ENCODE results near the gene BLOC1S1. TPM values are rescaled to one million over a fixed set of nuclear protein-coding genes. Genes with fewer than 3 reads are reported as not detected.

The BLOC1S1 gene
- total and polyA plus RNA-seq, 10 of the 15 experiments (the other 5 are each of a cell fraction or from before 2014, with no cell fraction given) = 126 to 285 (median 166) TPM

DNA sequence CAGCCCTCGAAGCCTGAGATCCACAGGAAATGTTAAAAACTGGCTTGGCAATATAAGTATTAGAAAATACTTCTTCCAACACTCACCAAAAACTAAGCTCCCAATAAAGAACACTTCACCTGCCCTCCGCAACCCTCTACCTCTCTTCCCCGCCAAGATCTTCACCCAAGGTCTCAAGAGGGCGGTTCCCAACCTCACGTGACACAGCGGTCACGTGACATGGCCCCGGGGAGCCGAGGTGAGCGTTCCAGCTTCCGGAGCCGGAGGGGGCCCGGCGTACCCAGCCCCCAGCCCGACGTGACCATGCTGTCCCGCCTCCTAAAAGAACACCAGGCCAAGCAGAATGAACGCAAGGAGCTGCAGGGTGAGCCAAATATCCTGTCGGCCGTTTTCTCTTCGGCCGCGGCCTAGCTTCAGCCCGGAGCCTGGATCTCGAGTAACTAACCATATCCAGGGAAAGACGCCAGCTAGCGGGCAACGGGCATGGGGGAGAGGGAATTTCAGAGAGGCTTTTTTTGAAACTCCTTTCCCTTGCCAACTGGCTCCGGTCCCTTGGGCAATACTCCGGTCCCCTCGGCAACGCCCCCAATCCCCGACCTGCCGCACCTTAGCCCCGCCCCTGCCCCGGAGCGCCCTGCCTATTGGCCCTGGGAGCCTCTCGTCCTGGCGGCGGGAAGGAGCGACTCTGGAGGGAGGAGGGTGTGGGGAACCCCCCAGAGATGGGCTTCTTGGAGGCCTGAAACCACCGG lies at the start of gene BLOC1S1 (continued):
- TF ChIP-seq IRF5 (IDR thresholded peaks at IDR 0.05; ENCODE audit: borderline replicate concordance) (no peak), HCFC1 (IDR thresholded peaks at IDR 0.05; ENCODE audit: low read length) (peak; percentile 75), NRF1 (conservative IDR thresholded peaks at IDR 0.05; ENCODE audit: low read depth, low read length) (no peak), HDAC2 (IDR thresholded peaks at IDR 0.05) (no peak), USF2 (IDR thresholded peaks at IDR 0.05; ENCODE audit: borderline replicate concordance, low read depth, low read length) (peak; percentile 99), YY1 (IDR thresholded peaks at IDR 0.05; ENCODE audit: low read depth, low read length) (peak; percentile 85), ELK1 (IDR thresholded peaks at IDR 0.05; ENCODE audit: low read depth, low read length) (peak; percentile 74; the same call in 1 of the 2 replicates), ASH2L (IDR thresholded peaks at IDR 0.05; ENCODE audit: borderline replicate concordance, low read depth) (peak; percentile 35; the same call in 1 of the 2 replicates), RFX5 (IDR thresholded peaks at IDR 0.05; ENCODE audit: low read depth, low read length) (no peak), ZNF384 (IDR thresholded peaks at IDR 0.05; ENCODE audit: borderline replicate concordance, low read depth, low read length) (no peak), TARDBP (IDR thresholded peaks at IDR 0.05; ENCODE audit: borderline replicate concordance) (peak; percentile 74), BHLHE40 (IDR thresholded peaks at IDR 0.05; ENCODE audit: borderline replicate concordance in 1 of 2, low read depth in 2 of 2, low read length in 1 of 2) (peak; percentile 93 to 99), ESRRA (IDR thresholded peaks at IDR 0.05; ENCODE audit: low read length) (no peak), HDGF (IDR thresholded peaks at IDR 0.05) (no peak), BCL11A (IDR thresholded peaks at IDR 0.05; ENCODE audit: low read depth, low read length) (no peak), MTA3 (IDR thresholded peaks at IDR 0.05; ENCODE audit: borderline replicate concordance, low read length) (no peak)
- TF ChIP-seq, protein P1, sequence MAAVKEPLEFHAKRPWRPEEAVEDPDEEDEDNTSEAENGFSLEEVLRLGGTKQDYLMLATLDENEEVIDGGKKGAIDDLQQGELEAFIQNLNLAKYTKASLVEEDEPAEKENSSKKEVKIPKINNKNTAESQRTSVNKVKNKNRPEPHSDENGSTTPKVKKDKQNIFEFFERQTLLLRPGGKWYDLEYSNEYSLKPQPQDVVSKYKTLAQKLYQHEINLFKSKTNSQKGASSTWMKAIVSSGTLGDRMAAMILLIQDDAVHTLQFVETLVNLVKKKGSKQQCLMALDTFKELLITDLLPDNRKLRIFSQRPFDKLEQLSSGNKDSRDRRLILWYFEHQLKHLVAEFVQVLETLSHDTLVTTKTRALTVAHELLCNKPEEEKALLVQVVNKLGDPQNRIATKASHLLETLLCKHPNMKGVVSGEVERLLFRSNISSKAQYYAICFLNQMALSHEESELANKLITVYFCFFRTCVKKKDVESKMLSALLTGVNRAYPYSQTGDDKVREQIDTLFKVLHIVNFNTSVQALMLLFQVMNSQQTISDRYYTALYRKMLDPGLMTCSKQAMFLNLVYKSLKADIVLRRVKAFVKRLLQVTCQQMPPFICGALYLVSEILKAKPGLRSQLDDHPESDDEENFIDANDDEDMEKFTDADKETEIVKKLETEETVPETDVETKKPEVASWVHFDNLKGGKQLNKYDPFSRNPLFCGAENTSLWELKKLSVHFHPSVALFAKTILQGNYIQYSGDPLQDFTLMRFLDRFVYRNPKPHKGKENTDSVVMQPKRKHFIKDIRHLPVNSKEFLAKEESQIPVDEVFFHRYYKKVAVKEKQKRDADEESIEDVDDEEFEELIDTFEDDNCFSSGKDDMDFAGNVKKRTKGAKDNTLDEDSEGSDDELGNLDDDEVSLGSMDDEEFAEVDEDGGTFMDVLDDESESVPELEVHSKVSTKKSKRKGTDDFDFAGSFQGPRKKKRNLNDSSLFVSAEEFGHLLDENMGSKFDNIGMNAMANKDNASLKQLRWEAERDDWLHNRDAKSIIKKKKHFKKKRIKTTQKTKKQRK (IDR thresholded peaks at IDR 0.05; ENCODE audit: low read depth, low read length) = no peak
- TF ChIP-seq, protein P2, sequence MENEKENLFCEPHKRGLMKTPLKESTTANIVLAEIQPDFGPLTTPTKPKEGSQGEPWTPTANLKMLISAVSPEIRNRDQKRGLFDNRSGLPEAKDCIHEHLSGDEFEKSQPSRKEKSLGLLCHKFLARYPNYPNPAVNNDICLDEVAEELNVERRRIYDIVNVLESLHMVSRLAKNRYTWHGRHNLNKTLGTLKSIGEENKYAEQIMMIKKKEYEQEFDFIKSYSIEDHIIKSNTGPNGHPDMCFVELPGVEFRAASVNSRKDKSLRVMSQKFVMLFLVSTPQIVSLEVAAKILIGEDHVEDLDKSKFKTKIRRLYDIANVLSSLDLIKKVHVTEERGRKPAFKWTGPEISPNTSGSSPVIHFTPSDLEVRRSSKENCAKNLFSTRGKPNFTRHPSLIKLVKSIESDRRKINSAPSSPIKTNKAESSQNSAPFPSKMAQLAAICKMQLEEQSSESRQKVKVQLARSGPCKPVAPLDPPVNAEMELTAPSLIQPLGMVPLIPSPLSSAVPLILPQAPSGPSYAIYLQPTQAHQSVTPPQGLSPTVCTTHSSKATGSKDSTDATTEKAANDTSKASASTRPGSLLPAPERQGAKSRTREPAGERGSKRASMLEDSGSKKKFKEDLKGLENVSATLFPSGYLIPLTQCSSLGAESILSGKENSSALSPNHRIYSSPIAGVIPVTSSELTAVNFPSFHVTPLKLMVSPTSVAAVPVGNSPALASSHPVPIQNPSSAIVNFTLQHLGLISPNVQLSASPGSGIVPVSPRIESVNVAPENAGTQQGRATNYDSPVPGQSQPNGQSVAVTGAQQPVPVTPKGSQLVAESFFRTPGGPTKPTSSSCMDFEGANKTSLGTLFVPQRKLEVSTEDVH (IDR thresholded peaks at IDR 0.05; ENCODE audit: low read depth, partially characterized antibody) = peak; percentile 71

All from GM12878 (cell line).